Measurements from ENCODE around the gene CD247.

CD247 gene

GRCh38 chr1:167520711-167521206 lies 2.4 kb upstream of the CD247 start:
- H3K4me3 ChIP-seq (ENCODE audit: low read depth, low read length): no peak overlapping the region
- in situ Hi-C loops (cut with HindIII; ENCODE audit: low sequenced_read_pairs): no loop called here
- DNase-seq (ENCODE audit: low read depth, low spot score): no peak
- TF ChIP-seq CTCF (IDR thresholded peaks at IDR 0.05; ENCODE audit: low read depth, low read length): no peak

GRCh38 chr1:167517535-167518330 lies 596 bp downstream of the CD247 start:
- DNase-seq (ENCODE audit: low read depth, low spot score): no peak
- H3K4me3 ChIP-seq (ENCODE audit: low read depth, low read length): no peak overlapping the region
- TF ChIP-seq CTCF (IDR thresholded peaks at IDR 0.05; ENCODE audit: low read depth, low read length): no peak
- in situ Hi-C loops (cut with HindIII; ENCODE audit: low sequenced_read_pairs): no loop called here

- no peak overlapping the region for H3K4me3 ChIP-seq (ENCODE audit: low read depth, low read length)
- no peak for DNase-seq (ENCODE audit: low read depth, low spot score)
- in situ Hi-C loops (cut with HindIII; ENCODE audit: low sequenced_read_pairs): no loop called here
- TF ChIP-seq CTCF (IDR thresholded peaks at IDR 0.05; ENCODE audit: low read depth, low read length): no peak
Observed at GRCh38 chr1:167516404-167517388, 1.6 kb downstream of the CD247 start.

GRCh38 chr1:167515893-167516321 lies 2.4 kb downstream of the CD247 start:
- in situ Hi-C loops (cut with HindIII; ENCODE audit: low sequenced_read_pairs): no loop called here
- no peak overlapping the region for H3K4me3 ChIP-seq (ENCODE audit: low read depth, low read length)
- DNase-seq (ENCODE audit: low read depth, low spot score): no peak
- no peak for TF ChIP-seq CTCF (IDR thresholded peaks at IDR 0.05; ENCODE audit: low read depth, low read length)

GRCh38 chr1:167515461-167515860 lies 2.9 kb downstream of the CD247 start:
- in situ Hi-C loops (cut with HindIII; ENCODE audit: low sequenced_read_pairs): no loop called here
- H3K4me3 ChIP-seq (ENCODE audit: low read depth, low read length): no peak overlapping the region
- no peak for TF ChIP-seq CTCF (IDR thresholded peaks at IDR 0.05; ENCODE audit: low read depth, low read length)
- no peak for DNase-seq (ENCODE audit: low read depth, low spot score)

- no peak overlapping the region for H3K4me3 ChIP-seq (ENCODE audit: low read depth, low read length)
- in situ Hi-C loops (cut with HindIII; ENCODE audit: low sequenced_read_pairs): no loop called here
- no peak for DNase-seq (ENCODE audit: low read depth, low spot score)
- TF ChIP-seq CTCF (IDR thresholded peaks at IDR 0.05; ENCODE audit: low read depth, low read length): no peak
Observed at GRCh38 chr1:167514288-167514687, 4.0 kb downstream of the CD247 start.

All from astrocyte of the spinal cord (primary cell).